HG03039 (cell line): ENCODE data around the gene VKORC1.

Experiments
- ATAC-seq: cut with Tn5 transposase; IDR thresholded peaks from one replicate; pipeline ENCODE4 v1.9.1; 2021; ENCODE audit warnings: mild to moderate bottlenecking, moderate library complexity; ENCODE audit not compliant: unreplicated experiment

The VKORC1 gene

DNA sequence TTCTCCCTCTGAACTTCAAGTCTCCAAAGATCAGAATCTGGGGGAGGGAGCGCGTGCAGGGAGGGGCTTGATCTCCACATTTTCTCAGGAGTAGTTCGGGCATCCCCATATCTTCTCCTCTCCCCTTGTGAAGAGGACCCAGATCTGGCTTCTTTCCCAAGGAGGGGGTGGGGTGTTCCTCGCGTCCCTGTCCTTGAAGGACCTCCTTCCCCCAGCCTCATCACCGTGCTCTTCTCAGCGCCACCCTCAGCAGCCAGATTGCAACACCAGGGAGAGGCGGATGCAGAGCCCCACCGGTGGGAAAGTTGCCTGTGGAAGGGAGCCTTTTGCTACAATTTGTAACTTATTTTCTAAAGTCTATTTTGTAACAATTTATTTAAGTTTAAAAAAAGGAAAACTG, 11.5 kb downstream of the VKORC1 start:
- no peak for ATAC-seq

DNA sequence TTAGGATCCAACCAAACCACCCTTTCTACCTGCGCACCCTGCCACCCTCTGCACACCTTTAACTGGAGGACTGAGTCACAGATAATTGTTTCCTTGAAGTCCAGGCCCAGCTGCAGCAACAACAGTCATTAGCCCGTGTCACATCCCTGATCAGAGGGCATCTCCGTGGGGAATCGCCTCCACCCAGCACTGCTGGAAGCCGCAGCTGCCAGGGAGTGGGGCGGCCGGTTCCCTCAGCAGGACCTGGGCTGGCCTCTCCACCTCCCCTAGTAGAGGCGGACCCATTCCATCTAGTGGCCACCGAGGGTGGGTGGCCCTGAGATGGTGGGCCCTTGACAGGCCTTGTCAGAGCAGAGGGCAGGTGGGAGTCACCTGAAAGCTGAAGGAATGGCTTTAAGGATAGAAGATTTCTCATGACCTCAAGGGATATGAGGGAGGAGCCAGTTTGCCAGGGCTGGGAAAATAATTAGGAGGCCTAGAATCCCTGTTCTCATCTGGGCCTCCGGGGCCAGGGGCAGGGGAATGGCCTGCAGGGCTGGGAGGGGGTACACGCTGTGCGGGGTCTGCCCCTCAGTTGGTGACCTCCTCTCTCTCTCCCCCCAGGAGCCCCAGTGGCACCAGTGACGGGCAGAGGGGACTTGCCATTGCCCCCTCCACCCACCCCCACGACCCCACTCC, 12.1 kb downstream of the VKORC1 start:
- ATAC-seq, result no peak

DNA sequence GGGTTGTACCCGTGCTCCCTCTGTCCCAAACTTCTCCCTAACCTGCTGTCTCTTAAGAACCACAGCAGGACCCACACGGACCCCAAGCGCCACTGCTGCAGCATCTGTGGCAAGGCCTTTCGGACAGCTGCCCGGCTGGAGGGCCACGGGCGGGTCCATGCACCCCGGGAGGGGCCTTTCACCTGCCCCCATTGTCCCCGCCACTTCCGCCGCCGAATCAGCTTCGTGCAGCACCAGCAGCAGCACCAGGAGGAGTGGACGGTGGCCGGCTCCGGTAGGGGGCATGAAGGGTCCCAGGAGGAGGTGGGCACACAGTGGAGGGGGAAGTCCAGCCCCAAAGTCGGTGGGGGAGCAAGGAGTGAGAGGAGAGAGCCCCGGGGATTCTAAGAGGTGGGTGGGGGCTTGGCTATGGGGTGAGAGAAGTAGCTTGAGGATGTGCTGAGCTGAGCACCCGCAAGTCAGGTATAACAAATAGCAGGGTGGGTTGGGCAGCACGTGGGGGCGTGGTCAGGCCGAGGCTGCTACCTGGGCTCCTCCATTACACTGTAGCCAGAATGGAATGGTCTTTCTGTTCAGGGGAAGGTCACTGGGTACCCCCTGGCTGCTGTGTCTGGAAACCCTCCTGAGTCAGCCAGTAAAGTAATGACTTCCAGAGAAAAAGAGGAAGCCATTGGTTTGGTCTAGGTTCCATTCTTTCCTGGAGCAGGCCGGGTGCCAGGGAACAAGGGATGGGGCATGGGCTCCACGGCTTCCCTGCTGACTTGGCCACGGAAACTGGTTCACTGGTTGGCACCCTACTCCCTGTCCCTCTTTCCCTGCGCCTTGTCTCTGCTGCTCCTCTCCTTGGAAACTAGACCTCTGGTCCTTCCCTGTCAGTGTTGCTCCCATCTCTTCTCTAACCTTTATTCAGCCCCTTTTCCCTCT, 12.9 kb downstream of the VKORC1 start:
- no peak for ATAC-seq

DNA sequence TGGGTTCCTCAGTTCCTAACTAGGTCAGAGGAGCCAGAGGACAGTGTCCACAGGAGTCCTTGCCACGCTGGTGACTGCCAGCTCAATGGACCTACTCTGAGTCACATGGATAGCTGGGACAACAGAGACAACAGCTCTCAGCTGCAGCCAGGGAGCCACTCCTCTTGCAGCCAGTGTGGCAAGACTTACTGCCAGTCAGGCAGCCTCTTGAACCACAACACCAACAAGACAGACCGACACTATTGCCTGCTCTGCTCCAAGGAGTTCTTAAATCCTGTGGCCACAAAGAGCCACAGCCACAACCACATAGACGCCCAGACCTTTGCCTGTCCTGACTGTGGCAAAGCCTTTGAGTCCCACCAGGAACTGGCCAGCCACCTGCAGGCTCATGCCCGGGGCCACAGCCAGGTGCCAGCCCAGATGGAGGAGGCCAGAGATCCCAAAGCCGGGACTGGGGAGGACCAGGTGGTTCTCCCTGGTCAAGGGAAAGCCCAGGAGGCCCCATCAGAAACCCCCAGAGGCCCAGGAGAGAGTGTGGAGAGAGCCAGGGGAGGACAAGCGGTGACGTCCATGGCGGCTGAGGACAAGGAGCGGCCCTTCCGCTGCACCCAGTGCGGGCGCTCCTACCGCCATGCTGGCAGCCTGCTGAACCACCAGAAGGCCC, 13.7 kb downstream of the VKORC1 start:
- no peak for ATAC-seq

DNA sequence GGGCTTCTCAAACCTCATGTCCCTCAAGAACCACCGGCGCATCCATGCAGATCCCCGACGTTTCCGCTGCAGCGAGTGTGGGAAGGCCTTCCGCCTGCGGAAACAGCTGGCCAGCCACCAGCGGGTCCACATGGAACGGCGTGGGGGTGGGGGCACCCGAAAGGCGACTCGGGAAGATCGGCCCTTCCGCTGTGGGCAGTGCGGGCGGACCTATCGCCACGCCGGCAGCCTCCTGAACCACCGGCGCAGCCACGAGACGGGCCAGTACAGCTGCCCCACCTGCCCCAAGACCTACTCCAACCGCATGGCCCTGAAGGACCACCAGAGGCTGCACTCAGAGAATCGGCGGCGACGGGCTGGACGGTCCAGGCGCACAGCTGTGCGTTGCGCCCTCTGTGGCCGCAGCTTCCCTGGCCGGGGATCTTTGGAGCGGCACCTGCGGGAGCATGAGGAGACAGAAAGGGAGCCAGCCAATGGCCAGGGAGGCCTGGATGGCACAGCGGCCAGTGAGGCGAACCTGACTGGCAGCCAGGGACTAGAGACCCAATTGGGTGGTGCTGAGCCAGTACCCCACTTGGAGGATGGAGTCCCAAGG, 14.5 kb downstream of the VKORC1 start:
- no peak for ATAC-seq

DNA sequence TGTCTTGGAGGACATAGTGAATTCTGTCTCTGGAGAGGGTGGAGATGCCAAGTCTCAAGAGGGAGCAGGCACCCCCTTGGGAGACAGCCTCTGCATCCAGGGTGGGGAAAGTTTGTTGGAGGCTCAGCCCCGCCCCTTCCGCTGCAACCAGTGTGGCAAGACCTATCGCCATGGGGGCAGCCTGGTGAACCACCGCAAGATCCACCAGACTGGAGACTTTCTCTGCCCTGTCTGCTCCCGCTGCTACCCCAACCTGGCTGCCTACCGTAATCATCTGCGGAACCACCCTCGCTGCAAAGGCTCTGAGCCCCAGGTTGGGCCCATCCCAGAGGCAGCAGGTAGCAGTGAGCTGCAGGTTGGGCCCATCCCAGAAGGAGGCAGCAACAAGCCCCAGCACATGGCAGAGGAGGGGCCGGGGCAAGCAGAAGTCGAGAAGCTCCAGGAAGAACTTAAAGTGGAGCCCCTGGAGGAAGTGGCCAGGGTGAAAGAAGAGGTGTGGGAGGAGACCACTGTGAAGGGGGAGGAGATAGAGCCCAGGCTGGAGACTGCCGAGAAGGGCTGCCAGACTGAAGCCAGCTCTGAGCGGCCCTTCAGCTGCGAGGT, 15.2 kb downstream of the VKORC1 start:
- ATAC-seq, result no peak

DNA sequence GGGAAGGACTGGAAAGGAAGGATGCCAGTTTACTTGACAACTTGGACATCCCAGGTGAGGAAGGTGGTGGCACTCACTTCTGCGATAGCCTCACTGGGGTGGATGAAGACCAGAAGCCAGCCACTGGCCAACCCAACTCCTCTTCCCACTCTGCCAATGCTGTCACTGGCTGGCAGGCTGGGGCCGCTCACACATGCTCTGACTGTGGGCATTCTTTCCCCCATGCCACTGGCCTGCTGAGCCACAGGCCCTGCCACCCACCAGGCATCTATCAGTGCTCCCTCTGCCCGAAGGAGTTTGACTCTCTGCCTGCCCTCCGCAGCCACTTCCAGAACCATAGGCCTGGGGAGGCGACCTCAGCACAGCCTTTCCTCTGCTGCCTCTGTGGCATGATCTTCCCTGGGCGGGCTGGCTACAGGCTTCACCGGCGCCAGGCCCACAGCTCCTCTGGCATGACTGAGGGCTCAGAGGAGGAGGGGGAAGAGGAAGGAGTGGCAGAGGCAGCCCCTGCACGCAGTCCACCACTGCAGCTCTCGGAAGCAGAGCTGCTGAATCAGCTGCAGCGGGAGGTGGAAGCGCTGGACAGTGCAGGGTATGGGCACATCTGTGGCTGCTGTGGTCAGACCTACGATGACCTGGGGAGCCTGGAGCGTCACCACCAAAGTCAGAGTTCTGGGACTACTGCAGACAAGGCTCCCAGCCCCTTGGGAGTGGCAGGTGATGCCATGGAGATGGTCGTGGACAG, 15.8 kb downstream of the VKORC1 start:
- no peak for ATAC-seq

DNA sequence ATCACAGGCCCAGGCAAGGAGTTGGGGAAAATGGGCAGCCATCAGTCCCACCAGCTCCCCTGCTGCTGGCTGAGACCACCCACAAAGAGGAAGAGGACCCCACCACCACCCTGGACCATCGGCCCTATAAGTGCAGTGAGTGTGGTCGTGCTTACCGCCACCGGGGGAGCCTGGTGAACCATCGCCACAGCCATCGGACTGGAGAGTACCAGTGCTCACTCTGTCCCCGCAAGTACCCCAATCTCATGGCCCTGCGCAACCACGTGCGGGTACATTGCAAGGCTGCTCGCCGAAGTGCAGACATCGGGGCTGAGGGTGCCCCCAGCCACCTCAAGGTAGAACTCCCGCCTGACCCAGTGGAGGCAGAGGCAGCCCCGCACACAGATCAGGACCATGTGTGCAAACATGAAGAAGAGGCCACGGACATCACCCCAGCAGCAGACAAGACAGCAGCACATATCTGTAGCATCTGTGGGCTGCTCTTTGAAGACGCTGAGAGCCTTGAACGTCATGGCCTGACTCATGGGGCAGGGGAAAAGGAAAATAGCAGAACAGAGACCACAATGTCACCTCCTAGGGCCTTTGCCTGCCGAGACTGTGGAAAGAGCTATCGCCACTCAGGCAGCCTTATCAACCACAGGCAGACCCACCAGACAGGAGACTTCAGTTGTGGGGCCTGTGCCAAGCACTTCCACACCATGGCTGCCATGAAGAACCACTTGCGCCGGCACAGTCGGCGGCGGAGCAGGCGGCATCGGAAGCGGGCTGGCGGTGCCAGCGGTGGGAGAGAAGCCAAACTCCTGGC, 16.8 kb downstream of the VKORC1 start:
- no peak for ATAC-seq

DNA sequence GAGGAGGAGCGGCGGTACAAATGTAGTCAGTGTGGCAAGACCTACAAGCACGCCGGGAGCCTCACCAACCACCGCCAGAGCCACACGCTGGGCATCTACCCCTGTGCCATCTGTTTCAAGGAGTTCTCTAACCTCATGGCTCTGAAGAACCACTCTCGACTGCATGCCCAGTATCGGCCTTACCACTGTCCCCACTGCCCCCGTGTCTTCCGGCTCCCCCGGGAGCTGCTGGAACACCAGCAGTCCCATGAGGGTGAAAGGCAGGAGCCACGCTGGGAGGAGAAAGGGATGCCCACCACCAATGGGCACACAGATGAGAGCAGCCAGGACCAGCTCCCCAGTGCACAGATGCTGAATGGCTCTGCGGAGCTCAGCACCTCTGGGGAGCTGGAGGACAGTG, 17.6 kb downstream of the VKORC1 start:
- ATAC-seq, result no peak

DNA sequence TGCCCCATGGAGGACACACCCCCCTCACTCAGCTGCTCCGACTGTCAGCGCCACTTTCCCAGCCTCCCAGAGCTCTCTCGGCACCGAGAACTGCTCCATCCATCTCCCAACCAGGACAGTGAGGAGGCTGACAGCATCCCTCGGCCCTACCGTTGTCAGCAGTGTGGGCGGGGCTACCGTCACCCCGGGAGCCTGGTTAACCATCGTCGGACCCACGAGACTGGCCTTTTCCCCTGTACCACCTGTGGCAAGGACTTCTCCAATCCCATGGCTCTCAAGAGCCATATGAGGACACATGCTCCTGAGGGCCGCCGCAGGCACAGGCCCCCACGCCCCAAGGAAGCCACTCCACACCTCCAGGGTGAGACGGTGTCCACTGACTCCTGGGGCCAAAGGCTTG, 18.3 kb downstream of the VKORC1 start:
- no peak for ATAC-seq

DNA sequence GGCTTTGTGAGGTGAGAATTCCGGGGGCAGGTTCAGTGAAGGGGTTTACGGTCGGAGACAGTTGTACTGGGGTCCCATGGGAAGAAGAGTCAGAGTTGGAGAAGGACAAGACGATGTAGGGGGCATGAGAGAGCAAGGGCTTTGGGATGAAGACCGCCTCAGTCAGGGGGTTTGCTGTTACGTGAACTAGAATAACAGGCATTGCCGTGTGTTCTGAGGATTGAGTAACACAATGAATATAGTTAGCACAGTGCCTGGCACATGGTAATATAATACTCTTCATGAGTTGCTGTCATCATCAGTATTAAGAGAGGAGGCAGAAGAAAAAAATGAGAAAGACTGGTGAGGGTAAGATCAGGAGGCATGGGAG, 19.8 kb downstream of the VKORC1 start:
- ATAC-seq, result no peak

DNA sequence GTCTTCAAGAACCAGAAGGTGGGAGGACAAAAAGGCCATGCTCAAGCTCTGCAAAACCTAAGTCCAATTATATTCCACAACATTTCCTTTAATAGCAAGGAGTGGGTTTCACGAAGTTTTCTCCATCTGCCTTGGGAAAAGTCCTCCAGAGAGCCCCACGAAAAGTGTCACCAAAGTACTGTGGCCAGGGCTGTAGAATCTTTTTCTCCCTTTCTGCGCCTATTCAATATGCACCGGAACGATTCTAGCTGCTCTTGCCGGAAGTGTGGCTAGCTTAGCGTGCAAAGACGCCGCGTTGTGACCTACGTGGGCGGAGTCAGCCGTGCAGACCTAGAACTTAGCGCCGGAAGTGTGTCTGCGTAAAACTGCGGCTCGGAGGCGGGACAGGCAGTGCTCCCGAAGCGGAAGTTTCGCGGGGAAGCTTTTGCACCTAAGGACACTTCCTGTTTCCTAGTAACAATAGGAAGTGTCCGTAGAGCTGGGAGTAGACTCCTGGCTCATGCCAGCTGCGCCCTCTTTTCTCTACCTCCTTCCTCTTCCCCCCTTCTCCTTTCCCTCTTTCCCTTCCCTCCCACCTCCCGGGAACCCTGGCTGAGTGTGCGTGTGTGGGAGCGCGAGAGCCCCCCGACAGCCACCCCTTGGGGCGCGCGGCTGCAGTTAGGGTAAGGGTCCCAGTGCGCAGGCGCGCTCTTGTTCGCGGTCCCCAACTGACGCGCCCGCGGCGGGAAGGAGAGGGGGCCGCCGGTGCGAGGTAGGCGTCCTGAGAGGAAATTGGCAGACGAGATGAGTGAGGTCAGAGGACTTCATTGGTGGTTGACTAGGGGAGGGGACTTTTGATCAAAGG, 20.4 kb downstream of the VKORC1 start, which contains the start of the genes ZNF646 and ZNF668:
Gene ZNF646 (plus strand): TSS at position 453 of the 844 bp plus-strand sequence. CDS start 1,903 bp downstream, outside the sequence.
Gene ZNF668 (minus strand): TSS at position 271 of the 844 bp plus-strand sequence. CDS start 9,781 bp downstream, outside the sequence.
- peak; percentile 57 for ATAC-seq

DNA sequence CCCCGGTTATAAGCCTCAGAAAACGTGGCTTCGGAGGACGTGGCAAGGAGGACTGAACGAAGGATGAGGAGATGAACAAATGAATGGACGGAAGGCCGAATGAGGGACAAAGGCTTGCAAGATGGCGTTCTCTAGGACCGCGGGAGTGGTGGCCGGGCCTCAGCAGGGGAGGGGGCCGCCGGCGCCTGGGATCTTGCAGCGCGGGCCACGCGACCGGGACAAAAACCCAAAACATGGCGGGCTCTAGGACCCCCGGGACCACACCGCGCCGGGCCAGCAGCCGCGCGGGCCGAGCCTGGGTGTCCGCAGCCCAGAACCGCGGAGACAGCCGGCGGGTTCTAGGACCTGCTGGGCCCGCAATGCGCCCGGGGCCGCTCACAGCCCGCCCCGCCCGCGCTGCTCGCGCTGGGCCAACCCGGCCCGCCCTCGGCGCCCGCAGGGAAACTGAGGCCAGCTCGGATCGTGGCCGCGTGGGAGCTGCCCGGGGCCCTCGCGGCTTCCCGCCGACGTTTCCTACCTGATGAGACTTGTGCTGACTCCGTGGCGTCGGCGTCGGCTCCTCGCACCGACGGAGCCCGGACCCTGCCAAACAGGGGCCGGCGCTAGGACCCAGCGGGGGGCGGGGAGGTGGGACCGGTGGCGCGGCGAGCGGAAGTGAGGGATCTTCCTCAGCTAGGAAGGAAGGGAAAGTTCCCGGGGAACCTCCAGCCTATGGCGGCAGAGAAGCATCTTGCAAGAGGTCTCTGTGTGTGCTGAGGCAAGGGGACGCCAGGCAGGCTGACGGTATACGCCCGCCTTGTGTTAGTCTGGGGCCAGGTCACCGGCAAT, 21.2 kb downstream of the VKORC1 start:
- ATAC-seq, result peak; percentile 45

DNA sequence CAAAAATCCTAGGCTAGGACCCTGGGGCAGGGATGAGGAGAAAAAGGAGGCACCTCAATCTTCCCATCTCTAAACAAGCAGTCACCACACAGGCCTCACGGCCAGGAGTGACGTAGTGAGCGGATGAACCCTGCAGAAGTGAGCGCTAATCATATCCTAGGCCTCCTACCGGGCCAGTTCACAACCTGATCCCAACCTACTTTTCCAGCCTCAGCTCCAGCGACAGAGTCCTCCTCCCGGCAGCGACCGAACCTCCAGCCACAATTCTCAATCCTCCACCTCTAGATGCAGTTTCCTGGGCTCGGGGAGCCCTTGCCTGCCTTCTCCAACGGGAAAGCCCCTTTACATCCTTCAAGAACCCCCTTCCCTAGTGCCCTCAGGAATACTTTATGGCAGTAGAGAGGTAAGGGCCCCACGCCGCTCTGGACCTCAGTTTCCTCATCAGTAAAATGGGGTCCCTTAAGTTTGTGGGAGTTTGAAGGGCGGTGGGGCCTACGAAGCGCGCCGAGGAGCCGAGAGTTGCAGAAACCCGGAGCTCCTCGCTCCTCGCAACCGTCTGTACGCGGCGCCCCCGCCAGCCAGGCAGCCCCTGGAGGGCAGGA, 22.0 kb downstream of the VKORC1 start:
- no peak for ATAC-seq

DNA sequence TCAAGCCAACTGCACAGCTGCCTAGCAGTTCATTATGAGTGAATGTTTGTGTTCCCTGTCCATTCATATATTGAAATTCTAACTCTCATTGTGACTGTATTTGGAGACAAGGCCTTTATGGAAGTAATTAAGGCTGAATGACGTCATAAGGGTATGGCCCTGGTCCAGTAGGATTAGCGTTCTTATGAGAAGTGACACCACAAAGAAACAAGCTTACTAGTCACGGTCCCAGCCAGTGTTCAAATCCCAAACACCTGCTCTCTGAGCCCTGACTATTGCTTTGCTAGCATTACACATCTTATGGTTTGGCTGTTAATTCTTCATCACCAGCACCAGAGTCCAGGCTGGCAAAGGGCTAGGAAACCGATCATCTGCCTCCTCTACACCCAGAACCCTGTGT, 22.7 kb downstream of the VKORC1 start:
- ATAC-seq, result no peak

DNA sequence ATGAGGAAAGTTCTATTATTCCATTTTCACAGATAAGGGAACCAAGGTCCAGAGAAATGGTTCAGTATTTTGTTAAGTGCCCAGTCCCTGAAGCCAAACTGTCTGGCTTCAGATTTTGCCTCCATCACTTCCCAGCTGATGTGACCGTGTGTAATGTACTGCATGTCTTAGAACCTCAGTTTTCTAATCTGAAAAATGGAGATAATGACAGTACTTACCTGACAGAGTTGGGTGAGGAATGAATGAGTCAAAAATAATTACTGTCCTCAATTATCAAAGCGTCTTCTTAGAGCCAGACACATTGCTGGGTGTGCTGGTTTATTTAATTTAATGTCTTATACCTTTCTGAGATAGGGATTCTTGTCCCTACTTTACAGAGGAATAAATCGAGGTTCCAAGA, 27.3 kb downstream of the VKORC1 start:
- no peak for ATAC-seq

DNA sequence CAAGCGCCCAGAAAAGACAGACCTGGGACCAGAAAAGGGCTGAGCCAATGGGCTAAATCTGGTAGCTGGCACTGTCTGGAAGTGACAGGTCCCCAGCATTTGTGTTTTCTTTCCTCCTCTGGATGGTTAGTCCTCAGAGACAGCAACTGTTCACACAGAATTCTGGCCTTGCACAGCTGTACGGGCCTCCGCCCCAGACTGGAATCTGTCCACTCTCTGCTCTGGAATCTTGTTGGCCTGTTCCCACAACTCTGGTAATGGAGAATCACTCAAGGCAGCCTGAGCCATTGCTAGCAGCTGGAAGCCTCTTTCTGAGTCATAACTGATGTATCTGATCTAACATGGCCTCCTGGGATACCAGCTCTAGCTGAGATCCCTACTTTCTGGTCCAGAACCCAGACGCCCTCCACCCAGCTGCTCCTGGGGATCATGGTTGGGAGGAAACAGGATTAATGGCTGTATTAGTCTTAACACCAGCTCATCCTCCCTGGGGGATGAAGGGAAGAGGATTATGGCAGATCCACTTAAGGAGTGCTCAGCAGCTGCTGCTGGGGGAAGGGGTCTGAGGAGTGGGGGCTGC, 29.6 kb downstream of the VKORC1 start:
- ATAC-seq, result no peak
